Skin epidermis (tissue), 12 donors: ENCODE results near the gene LIPH.
"Not testable (repeated sequence)": the region's sequence is repeated elsewhere in the genome, so short reads cannot be mapped to it uniquely, and the experiment has no call there.

Experiments used
- H3K27ac ChIP-seq, 21 experiments: fragments of 200-600 bp; sonication (generic) in 11 of 21; one replicate each; pipeline ENCODE4 v1.5.0; 2020; ENCODE audit warnings: mild to moderate bottlenecking in 3 of 21, inconsistent platforms in 2 of 21, moderate library complexity in 2 of 21
- H3K4me3 ChIP-seq, 7 experiments: fragments of 200-600 bp; sonication (generic) in 2 of 7; one replicate each; pipeline ENCODE4 v1.5.0; 2020; ENCODE audit warnings: inconsistent platforms in 2 of 7, mild to moderate bottlenecking in 2 of 7, moderate library complexity in 1 of 7

Gene LIPH

DNA sequence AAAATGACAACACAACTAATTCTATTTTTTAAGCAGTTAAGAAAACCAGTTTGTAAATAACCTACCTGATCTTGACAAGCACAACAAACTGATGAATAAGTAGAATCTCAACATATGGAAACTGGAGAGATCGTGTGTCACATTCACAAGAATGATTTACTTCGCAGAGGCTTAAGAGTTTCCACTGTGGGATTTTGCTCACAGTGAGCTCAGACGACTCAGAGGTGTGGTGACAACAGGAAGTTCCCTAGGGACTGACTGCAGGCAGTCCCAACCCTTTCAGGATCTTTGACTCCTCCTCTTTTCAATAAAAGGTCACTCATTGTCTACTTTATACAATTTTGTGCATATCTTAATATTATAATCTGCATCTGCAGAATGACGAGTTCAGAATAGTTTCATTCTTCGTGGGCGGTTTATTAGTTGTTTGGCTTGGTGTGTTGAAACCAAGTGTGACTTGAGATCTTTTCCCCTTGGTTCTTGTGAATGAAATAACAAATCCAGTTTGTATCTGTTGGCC lies at the start of gene LIPH:
LIPH (minus strand) TSS at position 231 of the 520 bp plus-strand sequence; CDS start at position 114, 117 bp downstream.
- Histone ChIP-seq H3K27ac (peak within 1 kb of the TSS in 11 of 21 experiments; percentile 11 to 66 (median 25)), H3K4me3 (peak within 1 kb of the TSS in 2 of 7 experiments; percentile 1 to 15)

DNA sequence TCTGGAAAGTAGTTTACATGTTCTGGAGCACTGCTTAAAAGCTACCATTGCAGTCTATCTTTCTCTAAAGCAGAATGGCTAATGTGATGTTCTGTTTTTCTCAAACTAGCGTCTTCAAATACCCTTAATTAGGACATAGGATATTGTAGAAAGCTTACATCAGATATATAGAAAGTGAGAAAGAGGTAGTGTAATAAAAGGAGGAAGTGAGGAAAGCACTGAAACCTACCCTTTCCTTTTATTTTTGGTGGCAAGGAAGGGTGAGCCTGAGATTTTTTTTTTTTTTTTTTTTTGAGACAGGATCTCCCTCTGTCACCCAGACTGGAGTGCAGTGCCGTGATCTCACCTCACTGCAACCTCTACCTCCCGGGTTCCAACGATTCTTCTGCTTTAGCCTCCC lies 43.1 kb upstream of the LIPH start:
- no peak overlapping the region for H3K4me3 ChIP-seq

GRCh38 chr3:185594073-185594472 lies 41.7 kb upstream of the LIPH start:
- H3K4me3 ChIP-seq = no peak overlapping the region
- H3K27ac ChIP-seq = no peak overlapping the region

More for the DNA sequence above, 43.1 kb upstream of the LIPH start:
- no peak overlapping the region for H3K27ac ChIP-seq

GRCh38 chr3:185586686-185587039 lies 34.3 kb upstream of the LIPH start:
- peak overlapping the region; percentile 69 to 100 (median 96) for H3K27ac ChIP-seq

DNA sequence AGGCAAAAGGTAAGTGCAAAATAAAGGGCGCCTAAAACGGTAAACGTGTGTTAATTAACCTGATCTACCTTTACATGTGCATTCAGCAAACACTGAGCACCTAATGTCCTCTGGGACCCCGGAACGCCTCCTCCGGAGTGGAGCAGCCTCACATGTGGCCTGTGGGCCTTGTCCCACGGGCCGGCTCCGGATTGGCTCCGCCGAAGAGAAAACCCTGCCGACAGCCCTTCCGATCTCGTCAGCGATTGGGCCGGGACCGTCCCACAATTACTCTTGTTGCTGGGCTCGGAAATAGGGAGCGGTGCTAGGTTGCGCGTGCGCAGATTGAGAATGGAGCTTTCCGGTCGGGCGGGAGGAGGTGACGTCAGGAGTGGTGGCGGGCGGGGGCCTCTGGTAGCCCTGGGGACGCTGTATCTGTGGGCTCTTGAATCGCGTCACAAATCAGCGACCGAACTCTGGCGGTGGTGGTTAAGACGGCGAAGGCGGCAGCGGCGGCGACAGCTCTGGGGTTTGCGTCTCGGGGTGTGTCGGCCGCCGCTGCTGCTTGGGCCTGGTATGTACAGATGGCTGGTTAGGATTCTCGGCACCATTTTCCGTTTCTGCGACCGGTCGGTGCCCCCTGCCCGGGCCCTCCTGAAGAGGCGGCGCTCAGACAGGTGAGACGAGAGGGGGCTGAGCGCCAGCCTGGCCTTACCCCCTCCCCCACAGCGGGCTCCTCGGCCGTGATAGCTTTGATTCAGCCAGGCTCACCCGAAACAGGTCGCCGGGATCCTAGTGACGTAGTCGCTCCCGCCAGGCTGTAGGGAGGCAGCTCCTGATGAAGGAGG lies 33.7 kb upstream of the LIPH start, which contains the start of gene SENP2:
SENP2 (plus strand) TSS at position 437 of the 827 bp plus-strand sequence; CDS start at position 556, 119 bp downstream.
- H3K27ac ChIP-seq = peak within 1 kb of the TSS; percentile 69 to 100 (median 96)

More at GRCh38 chr3:185586686-185587039, 34.3 kb upstream of the LIPH start:
- peak overlapping the region; percentile 53 to 96 (median 83) for H3K4me3 ChIP-seq

GRCh38 chr3:185585518-185585858 lies 33.1 kb upstream of the LIPH start:
- Histone ChIP-seq H3K27ac (peak overlapping the region in 19 of 21 experiments; percentile 43 to 100 (median 97)), H3K4me3 (peak overlapping the region; percentile 26 to 96 (median 83))

More for the DNA sequence above, 33.7 kb upstream of the LIPH start, which contains the start of gene SENP2:
- peak within 1 kb of the TSS; percentile 53 to 96 (median 83) for H3K4me3 ChIP-seq

- no peak overlapping the region for H3K27ac ChIP-seq
- no peak overlapping the region for H3K4me3 ChIP-seq
Observed at GRCh38 chr3:185584686-185585085, 32.3 kb upstream of the LIPH start.

GRCh38 chr3:185583925-185584324 lies 31.5 kb upstream of the LIPH start:
- H3K4me3 ChIP-seq = no peak overlapping the region

GRCh38 chr3:185582871-185583270 lies 30.5 kb upstream of the LIPH start:
- H3K27ac ChIP-seq = no peak overlapping the region

More at GRCh38 chr3:185583925-185584324, 31.5 kb upstream of the LIPH start:
- H3K27ac ChIP-seq = no peak overlapping the region

GRCh38 chr3:185582236-185582635 lies 29.8 kb upstream of the LIPH start:
- Histone ChIP-seq H3K27ac (no peak overlapping the region), H3K4me3 (no peak overlapping the region)

More at GRCh38 chr3:185582871-185583270, 30.5 kb upstream of the LIPH start:
- no peak overlapping the region for H3K4me3 ChIP-seq

- H3K4me3 ChIP-seq, H3K27ac ChIP-seq: not testable (repeated sequence)
Observed at GRCh38 chr3:185575108-185575869, 22.9 kb upstream of the LIPH start.

- H3K4me3 ChIP-seq = no peak overlapping the region
- H3K27ac ChIP-seq = no peak overlapping the region
Observed at GRCh38 chr3:185572183-185572582, 19.8 kb upstream of the LIPH start.

DNA sequence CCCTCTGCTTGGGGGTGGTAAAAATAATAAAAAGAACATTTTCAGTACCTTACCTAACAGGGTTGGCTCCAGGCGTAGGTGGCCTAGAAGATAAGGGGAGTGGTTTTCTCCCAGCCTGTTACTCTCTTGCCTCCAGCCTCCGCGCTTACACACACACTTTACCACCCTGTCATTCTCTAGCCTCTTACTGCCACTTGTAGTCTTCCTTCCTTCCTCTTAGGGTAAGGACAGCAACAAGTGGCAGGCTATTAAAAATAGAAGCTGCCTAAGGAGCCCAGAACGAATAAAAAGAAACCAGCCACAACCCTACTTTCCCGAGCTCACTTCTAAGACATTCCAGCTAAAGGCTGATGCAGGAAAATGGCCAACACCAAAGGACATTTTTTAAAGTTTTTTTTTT lies 9.6 kb upstream of the LIPH start:
- peak overlapping the region in 2 of 21 experiments; percentile 5 to 24 for H3K27ac ChIP-seq
- no peak overlapping the region for H3K4me3 ChIP-seq

DNA sequence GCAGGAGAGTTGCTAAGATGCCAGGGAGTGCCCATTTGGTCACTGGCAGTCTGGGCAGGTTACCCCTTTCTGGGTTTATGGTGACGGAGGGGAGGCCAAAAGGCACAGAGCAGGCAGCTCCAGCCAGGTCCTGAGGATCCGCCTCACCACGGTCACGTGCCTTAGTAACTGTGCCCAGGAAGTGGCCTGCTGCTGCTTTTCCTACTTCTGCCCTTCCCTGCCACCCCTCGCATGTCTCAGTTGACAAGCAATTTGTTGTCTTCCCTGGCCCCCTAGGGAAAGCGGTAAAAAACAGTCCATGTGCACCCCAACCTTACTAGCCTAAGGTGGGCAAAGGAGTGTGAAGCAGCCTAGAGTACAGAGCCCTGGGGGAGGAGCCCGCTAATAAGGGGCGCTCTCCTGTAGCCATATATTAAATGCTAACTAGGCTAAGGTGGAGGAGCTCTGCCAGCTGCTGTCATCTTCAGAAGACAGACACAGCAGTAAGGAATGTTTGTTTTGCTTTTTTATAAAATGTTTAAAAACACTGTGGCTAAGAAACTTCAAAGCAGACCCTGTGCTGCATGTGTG lies 9.1 kb upstream of the LIPH start:
- peak overlapping the region in 4 of 21 experiments; percentile 5 to 38 (median 30) for H3K27ac ChIP-seq
- H3K4me3 ChIP-seq = no peak overlapping the region

GRCh38 chr3:185560676-185561075 lies 8.3 kb upstream of the LIPH start:
- H3K27ac ChIP-seq = peak overlapping the region in 2 of 21 experiments; percentile 24 to 38
- no peak overlapping the region for H3K4me3 ChIP-seq

GRCh38 chr3:185559706-185560090 lies 7.3 kb upstream of the LIPH start:
- Histone ChIP-seq H3K27ac (no peak overlapping the region), H3K4me3 (no peak overlapping the region)

- Histone ChIP-seq H3K4me3 (no peak overlapping the region), H3K27ac (peak overlapping the region in 9 of 21 experiments; percentile 7 to 72 (median 49))
Observed at GRCh38 chr3:185558395-185558794, 6.0 kb upstream of the LIPH start.

- H3K27ac ChIP-seq, H3K4me3 ChIP-seq: not testable (repeated sequence)
Observed at GRCh38 chr3:185556640-185557039, 4.3 kb upstream of the LIPH start.

DNA sequence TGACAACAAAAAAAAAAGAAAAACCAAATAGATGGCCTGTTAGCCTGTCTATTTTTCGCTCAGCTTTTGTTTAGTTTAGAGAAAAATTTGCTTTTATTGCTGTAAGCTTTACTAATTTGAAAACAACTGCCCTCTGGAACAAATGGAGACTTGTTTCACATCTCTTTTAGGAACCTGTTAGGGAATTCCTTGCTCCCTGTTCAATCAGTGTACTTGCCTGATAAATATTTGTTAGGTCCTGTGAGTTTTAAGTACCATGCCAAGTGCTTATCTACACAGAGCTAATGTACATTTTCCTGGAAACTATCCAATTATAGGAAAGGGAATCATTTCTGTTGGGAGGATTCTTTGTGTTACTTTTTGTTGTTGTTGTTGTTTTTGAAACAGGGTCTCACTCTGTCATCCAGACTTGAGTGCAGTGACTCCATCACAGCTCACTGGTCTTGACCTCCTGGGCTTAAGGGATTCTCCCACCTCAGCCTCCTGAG lies 3.5 kb upstream of the LIPH start:
- Histone ChIP-seq H3K27ac (no peak overlapping the region), H3K4me3 (no peak overlapping the region)

GRCh38 chr3:185555101-185555501 lies 2.7 kb upstream of the LIPH start:
- Histone ChIP-seq H3K4me3 (no peak overlapping the region), H3K27ac (no peak overlapping the region)
